ENCODE data around the gene SNX1.
"Not testable (repeated sequence)": the region's sequence is repeated elsewhere in the genome, so short reads cannot be mapped to it uniquely, and the experiment has no call there.

The SNX1 gene

DNA sequence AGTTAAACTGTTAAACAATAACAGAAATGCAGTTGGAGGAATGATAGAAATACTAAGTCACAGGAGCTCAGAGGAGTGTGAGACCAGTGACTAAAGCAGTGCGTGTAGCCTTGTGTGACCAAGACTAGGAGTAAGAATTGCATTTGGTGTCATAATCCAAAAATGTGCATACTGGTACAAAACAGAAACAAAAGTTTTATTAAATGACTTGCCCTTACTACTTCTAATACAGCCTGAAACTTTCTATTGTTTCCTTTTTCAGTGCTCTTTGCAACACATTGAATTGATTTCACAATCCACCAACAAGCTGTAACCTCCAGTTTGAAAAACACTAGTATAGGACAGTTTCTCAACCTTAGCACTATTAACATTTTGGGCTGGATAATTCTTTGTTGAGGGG lies 17.1 kb downstream of the SNX1 start:
- DNase-seq, result peak in 3 of 4 experiments; percentile 39 to 70 (median 70)

DNA sequence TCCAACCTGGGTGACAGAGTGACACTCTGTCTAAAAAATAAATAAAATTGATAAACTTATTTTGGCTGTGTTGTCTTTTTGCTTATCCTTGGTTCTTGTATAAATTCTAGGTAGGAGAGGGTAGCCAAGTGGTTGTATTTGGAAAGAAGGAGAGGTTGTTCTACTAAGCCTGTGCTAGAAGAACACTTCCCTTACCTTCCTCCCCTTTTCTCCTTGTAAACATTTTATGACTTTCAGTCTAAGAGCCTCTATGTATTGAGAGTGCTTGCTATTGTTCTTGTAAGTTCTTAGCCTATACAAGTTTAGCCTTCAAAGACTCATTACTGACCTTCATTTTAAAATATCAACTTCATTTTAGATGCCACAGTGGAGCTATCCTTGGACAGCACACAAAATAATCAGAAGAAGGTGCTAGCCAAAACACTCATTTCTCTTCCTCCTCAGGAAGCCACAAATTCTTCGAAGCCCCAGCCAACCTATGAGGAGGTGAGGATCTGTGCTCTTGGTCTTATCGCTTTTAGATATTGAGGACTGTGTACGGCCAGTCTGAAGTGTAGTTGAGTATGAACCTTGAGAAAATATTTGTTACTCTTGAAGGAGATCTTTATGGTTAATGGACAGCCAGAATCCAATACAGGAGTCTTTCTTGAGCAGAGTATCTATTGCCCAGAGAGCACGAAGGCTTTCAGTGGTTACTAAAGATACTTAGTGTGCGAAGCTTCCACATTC lies 22.1 kb downstream of the SNX1 start:
- no peak for DNase-seq

DNA sequence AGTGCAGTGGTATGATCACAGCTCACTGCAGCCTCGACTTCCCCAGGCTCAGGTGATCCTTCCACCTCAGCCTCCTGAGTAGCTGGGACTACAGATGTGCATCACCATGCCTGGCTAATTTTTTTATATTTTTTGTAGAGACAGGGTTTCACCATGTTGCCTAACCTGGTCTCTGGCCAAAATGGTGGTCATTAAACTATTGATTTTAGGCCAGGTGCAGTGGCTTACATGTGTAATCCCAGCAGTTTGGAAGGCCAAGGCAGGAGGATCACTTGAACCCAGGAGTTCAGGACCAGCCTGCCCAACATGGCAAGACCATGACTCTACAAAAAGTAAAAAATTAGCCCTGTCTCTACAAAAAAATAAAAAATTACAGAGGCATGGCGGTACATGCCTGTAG lies 24.5 kb downstream of the SNX1 start:
- not testable (repeated sequence) for DNase-seq

DNA sequence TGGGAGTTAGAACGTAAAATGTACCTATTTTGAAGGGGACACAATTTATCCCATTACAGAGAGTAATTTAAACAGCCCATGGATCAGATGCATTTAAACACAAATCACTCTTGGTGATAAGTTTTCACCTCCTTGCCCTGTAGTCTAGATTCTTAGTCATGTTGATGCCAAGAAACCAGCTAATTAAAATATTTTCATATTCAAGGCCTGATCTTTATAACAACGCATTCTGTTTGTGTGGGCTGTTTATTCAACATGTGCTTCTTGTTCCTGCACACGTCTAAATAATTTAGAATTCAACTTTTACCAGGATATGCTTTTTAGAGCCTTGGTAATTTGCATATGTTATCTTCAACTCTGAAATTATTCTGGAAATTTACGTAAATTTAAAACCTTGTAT lies 25.8 kb downstream of the SNX1 start:
- DNase-seq, result no peak

DNA sequence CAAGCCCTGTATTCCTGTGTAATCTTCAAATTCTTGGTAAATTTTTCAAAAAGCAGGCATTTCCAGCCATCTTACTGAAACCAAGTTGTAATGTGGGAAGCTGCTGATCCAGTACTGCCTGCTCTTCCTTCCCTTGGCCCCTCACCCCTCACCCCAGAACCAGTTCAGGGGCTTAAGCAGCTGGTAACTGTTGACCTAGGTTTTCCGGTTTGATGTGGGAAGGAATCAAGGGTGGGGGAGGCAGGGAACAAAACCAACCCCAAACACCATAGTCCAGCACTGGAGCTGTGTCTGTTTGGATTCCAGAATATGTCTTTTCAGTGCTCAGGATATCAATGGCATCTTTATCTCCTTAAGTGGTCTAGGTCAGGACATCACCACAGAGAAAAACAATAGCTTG lies 26.7 kb downstream of the SNX1 start:
- no peak for DNase-seq

DNA sequence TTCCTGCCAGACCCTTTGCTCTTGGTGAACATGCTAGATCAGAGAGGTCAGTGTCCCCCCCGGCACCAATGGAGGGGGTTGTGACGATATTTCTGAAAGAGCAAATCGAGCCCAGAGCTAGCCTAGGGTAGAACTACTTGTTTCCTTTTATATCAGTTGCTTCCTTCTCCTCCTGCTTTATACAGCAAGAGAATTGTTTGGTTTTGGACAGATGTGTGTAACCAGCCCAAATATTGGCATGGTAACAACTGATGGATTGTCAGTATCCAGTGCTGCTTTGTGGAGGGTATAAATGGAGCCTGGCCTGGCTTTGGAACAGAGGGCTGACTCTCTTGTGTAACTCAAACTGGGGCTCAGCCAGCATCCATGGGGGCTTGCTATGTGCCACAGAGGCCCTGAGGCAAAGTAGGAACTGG lies 27.2 kb downstream of the SNX1 start:
- no peak for DNase-seq

DNA sequence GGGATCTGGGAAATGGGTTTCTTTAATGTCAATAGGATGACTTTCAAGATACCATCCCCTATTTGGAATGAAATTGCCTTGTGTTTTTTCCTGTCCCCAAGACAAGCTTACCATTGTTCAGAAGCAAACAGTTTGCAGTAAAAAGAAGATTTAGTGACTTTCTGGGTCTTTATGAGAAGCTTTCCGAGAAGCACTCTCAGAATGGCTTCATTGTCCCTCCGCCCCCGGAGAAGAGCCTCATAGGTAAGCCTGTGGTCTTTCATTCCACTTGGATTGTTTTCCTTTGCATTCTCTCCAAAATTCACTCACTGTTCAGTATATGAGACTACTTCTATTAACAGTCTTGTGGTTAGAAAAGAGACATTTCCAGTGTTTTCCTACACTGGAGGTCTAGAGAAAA lies 30.2 kb downstream of the SNX1 start:
- no peak for DNase-seq

DNA sequence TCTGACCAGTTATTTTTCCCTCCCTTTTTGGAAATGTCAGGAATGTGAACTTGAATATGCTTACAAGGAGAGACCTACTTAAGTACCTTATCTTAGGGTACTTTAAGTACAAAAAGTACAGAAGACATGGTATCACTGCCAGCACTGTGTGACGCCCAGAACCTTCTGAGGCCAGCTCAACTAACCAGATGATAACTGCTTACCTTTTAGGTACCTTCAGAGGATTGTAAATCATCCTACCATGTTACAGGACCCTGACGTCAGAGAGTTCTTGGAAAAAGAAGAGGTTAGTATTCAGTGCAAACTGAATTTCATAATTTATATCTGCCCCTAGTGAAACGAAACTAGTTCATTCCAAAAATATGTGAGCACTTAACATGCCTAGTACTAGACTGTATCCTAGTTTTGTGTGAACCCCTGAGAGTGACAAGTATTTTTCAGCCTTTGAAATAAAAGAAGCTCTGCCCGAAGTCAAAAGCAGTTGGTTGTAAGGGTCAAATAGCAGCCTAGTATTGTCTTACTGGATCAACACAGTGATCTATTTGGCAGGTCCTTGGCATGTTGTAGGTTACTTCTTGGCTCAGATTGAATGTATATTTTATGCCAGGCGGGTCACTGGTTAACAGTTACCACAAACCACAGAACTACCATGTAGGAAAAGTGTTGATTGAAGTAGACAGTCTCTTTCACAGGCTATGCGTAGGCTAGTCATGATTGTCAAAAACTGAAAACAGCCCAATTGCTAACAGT lies 31.9 kb downstream of the SNX1 start:
- no peak for DNase-seq

DNA sequence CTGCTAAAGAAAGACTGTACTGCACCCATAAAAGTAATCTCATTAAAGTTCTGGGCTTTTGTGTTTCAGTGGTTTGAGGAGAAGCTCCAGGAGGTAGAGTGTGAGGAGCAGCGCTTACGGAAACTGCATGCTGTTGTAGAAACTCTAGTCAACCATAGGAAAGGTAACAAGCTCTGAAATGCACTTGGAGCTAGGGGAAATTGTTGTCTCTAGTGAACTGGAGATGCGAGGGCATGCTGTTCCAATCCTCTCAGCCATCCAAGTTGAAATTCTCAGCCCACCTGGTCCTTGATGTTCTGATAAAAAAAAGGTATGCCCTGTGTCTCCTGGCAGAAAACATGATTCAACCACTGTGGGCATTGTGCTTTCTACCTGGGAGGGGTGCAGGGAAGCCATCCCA lies 34.4 kb downstream of the SNX1 start:
- DNase-seq, result no peak

DNA sequence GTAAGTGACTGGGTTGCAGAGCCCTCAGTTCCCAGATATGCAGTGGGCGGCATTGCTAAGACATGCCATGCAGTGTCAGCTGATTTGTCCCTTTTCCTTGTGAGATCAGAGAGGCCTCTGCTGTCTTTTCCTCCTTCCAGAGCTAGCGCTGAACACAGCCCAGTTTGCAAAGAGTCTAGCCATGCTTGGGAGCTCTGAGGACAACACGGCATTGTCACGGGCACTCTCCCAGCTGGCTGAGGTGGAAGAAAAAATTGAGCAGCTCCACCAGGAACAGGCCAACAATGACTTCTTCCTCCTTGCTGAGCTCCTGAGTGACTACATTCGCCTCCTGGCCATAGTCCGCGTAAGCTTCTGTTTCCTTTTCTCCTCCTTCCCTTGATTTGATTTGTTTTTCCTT lies 35.8 kb downstream of the SNX1 start:
- DNase-seq, result peak in 3 of 4 experiments; percentile 38 to 42 (median 41)

DNA sequence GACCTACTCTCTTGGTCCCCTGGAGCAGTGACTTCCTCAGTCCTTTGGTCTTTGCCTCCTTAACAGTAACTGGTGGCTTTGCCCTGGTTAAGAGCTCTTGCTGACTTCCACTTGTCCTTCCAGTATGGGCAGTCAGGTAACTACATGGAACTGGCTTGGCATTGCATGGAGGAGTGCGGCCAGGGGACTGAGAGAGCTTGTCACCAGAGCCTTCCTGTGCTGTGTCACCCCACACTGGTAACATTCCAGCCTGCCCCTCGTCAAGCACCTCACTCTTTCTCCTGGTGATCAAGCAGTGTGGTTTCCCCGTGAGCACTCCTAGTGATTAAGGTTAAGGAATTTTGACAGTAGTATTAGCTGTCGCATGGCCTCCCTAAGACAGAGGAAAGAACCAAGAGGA lies 36.4 kb downstream of the SNX1 start:
- no peak for DNase-seq

DNA sequence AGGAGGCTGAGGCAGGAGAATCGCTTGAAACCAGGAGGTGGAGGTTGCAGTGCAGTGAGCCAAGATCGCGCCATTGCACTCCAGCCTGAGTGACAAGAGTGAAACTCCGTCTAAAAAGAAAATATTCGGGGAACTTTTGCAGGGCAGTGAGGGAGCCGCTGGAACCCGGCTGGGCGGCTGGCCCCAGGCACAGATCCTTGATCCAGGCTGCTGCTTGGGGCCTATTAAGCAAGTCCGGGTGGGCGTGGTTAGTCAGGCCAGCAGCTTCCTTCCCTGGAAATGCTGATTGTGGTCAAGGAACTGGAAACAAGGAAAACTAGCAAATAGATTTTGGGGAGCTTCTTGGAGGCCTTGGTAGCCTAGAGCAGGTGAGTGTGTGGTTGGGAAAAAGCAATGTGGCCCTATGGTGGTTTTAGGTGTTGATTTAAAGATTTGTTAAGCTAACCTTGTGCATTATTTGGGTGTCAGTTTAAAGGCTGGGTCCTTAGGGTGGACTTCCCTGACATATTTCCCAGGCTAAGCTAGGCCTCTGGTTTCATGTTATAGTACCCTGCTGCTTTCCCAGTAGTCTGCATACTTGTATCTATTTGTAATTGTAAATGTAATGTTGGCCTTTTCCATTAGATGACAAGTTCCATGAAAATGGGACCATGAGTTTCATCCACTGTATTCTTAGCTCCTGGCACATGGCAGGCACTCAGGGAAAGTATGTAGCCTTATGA lies 38.0 kb downstream of the SNX1 start:
- DNase-seq, result peak in 1 of 4 experiments; percentile 28

DNA sequence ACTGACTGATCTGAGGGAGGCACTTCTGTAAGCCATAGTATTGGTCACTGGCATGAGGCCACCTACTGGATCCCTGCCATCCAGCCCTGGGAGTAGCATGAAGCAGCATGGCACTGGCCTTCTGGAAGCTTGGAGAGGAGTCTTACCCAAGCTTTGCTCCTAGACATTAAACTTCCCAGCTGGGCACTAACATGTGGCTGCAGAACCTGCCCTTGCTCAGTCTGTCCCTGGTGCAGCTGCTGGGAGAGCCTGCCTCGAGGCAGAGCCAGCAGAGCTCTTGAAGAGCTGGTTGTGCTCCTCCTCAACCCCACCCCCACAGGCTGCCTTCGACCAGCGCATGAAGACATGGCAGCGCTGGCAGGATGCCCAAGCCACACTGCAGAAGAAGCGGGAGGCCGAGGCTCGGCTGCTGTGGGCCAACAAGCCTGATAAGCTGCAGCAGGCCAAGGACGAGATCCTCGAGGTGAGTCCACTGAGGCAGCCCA lies 38.6 kb downstream of the SNX1 start:
- DNase-seq, result no peak

DNA sequence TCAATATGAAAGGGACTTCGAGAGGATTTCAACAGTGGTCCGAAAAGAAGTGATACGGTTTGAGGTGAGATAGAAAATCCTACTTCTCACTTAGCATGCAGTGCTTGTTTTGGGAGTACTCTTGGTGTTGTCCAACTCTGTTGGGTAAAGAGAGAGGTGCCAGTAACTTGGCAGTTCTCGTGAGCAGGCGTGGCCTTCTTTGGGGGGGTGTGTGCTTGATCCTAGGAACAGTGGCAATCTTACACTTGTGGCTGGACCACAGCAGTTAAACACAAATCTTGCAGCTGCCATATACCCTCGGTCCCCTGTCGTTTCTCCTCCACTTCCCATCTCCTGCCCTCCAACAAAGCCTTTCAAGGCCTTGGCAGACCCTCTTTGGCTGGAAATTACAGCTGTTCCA lies 40.6 kb downstream of the SNX1 start:
- DNase-seq, result no peak

DNA sequence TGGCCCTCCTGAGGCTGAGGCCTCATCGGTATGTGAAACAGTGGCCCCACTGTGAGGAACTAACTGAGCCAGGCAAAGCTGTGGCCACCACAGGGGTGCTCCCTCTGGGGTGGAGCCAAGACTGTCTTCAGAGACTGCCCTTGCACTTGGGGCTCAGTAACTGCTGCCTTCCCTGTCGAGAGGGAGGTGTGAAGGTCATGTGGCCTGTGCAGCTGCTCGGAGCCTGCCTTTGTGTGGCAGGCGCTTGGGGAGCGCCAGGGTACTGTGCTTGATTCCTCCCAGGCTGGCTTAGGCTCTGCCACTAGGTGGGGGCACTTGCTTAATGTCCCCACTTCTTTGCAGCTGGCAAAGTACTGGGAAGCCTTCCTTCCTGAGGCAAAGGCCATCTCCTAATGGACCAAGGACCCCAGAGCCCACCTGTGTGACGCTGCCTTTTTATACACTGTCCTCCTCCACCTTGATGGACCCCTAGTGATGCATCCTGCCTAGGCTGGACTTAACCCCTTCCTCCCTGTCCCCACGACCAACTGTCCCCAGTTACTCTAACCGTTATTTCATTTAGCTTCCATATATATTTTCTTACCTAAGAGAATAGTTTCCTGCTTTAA lies 41.5 kb downstream of the SNX1 start:
- DNase-seq, result no peak

DNA sequence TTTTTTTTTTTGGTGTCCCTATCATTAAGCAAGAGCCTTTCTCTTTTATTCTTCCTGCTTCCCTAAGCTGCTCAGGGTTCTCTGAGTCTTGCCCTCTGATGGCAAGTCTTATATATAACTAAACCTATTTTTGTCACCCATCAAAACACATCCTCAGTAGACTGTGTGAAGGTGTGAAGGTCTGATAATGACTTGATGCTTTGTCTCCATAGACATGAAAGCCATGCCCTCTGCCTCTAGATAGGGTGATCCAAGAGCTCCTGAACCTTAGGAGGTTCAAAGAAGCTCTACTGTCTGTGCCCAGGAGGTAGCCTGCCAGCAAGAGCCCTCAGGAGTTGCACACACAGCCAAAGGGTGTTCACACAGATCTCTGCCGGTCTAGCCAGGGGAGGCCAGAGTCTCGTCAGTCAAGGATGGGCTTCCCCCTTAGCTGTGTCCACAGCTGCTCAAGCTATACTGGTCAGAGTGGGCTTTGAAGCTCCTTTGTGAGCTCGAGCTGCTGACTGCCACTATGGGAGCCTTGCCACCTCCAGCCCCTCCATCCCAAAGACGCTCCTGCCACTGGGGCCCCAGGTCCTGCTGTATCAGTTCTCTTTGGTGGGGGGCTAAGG lies 42.7 kb downstream of the SNX1 start:
- DNase-seq, result no peak

DNA sequence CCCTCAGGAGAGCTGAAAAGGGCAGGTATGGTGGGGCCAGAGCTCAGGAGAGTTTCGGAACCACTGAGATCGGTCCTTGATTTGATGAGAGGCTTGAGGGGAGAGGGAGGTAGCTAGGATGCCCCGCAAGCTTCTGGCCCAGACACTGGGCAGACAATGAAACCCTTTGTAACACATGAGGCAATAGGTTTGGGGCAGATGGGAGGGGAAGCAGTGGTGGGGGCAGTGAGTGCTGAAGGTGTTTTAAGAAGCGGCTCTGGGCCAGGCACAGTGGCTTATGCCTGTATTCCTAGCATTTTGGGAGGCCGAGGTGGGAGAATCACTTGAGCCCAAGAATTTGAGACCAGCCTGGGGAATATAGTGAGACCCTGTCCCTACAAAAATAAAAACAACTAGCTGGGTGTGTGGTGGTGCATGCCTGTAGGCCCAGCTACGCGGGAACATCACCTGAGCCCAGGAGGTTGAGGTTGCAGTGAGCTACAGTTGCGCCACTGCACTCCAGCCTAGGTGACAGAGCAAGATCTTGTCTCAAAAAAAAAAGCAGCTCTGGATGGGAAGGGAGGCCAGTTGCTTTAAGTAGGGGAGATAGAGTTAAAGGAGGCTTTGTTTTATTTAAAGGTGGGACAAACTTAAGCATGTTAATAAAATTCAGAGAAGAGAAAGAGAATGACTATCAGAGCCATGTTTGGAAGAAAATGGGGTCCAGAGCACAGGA lies 46.2 kb downstream of the SNX1 start:
- DNase-seq, result no peak

DNA sequence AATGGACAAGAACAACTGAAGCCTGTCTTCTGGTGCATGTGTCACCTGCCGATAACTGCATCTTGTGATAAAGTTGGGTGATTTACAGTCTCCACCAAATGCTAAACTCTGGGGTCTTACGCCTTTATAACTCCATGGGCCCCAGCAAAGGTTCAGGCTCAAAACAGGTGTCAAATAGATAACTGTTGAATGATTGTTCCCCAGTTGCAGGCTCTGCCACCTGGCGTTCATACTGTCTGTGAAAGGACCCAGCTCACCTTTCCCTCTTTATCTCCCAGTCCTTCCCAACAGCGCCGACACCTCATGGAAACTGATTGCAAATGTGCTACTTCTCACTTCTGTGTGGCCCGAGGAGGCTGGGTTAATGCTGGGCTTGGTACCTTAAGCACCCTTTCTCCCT lies 47.5 kb downstream of the SNX1 start:
- DNase-seq, result no peak

DNA sequence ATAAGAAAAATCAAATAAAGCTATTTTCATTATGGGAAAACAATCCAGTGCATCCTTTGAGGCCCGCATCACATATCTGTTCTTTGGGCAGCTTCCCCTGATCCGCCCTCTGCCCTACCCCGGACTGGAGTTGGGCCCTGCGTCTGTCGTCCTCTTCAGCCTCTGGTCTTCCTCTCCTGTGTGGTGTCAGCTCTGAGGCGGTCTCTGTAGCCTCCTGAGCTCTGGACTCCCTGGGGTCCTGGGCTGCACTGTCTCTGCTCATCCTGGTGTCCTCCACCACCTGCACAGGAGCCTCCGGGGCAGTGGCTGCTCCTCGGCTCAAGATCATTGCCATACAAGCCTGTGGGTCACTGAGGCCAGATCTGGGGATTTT lies 48.4 kb downstream of the SNX1 start:
- DNase-seq, result no peak

DNA sequence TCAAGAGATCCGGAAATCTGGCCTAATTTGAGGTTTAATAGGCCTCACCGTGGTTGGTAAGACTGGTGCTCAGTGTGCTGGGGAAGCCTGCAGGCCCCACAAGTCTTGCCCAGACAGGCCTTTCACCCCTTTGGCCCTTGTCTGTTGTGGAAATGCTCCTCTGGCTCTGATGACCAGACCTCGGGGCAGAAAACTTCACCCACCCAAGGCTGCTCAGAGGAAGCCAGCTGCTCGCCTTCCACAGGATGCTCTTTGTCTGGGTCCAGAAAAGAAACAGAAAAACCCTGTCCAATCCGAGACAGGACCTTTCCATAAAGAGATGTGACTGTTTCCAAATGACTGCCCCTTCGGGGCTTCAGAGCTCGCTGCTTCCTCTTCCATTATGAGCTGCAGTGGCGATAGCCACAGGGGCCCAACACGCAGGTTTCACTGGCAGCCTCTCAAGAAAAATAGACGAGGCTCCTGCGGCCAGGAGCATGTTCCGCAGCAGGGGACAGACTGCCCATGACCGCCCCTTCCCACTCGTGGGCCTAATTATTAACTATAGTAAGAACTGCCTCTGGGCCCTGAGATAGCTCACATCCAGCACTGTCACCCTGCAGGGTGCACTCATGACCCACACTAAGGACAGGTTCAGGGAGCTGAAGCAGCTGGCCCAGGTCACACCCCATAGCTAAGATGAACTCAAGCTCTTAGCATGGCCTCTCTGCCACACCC lies 48.9 kb downstream of the SNX1 start:
- DNase-seq, result no peak

DNA sequence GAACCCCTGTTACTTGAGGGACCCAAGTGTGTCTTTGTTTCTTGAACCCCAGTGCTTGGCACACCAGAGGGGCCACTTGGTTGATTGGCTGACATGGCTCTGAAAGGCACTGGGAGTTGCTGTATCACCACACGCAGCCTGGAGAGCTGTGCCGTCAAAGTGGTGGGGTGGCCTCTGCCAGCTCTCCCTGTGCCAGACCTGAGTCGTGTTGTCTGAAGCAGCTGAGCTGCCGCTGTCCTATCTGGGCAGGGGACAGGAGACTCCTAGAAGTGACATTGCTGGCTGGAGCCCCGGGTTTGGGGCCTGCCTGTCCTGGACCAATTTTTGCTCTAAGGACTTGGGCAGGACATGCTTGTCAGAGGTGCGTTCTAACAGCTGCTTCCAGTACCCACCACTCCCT lies 50.3 kb downstream of the SNX1 start:
- DNase-seq, result no peak

All from suppressor macrophage (primary cell).